Body of pancreas (tissue), 4 donors: ENCODE data around the gene TMEM98. TPM values are rescaled to one million over a fixed set of nuclear protein-coding genes. Genes with fewer than 3 reads are reported as not detected.
A peak's percentile ranks its signal among the peaks of the same experiment; 100 is the strongest.
"Not testable (repeated sequence)": the region's sequence is repeated elsewhere in the genome, so short reads cannot be mapped to it uniquely, and the experiment has no call there.

Experiments
- ATAC-seq: fragments of 150-250 bp; one replicate; pipeline ENCODE4 v1.9.1; 2016
- DNase-seq, 4 donors: peaks; one replicate each; pipeline ENCODE4 v3.0.0-alpha.2; 2019
- H3K27ac ChIP-seq, 4 donors: fragments of 200-600 bp; sonication (generic); 1 replicate in 3 of 4; 2 replicates in 1 of 4; pipeline versions ENCODE4 v1.5.1 to v1.6.1; 2016 to 2019; ENCODE audit warnings: mild to moderate bottlenecking in 1 of 4, mixed read lengths in 1 of 4, moderate library complexity in 1 of 4
- H3K27me3 ChIP-seq, 2 donors: fragments of 200-600 bp; sonication (generic); one replicate each; pipeline ENCODE4 v1.6.0; 2016; ENCODE audit warnings: mild to moderate bottlenecking in 1 of 2
- H3K36me3 ChIP-seq, 2 donors: fragments of 200-600 bp; sonication (generic); replicated peaks in 1 of 2; 2 replicates each; pipeline ENCODE4 v1.5.1; 2016; ENCODE audit warnings: low read depth in 2 of 2; ENCODE audit not compliant: insufficient read depth in 1 of 2
- H3K4me1 ChIP-seq: fragments of 200-600 bp; sonication (generic); one replicate; pipeline ENCODE4 v1.6.0; 2016
- H3K4me3 ChIP-seq, 2 donors: fragments of 200-600 bp; sonication (generic); 1 replicate in 1 of 2; 2 replicates in 1 of 2; pipeline ENCODE4 v1.5.1; 2016 to 2019
- H3K9me3 ChIP-seq, 3 donors: fragments of 200-600 bp; sonication (generic); 1 replicate in 2 of 3; 2 replicates in 1 of 3; pipeline ENCODE4 v1.5.1; 2016
- POLR2A ChIP-seq, 3 donors: fragments of 450-650 bp; IDR thresholded peaks; one replicate each; pipeline ENCODE4 v1.6.1; 2016; ENCODE audit warnings: antibody characterized with exemption in 3 of 3, mild to moderate bottlenecking in 2 of 3
- WGBS, 2 donors: methylation state at CpG; one replicate each; pipeline ENCODE4 v1.1.5; 2017; 5-methylcytosine and 5-hydroxymethylcytosine counted together
- intact Hi-C: fragments of 100-400 bp; cut with DNase I; formaldehyde crosslinking; loops from one replicate; pipeline ENCODE4 v1.15.1; 2023
- total RNA-seq, 2 donors: library from RNA; depleted of rRNA; stranded (reverse); fragments of >200 nt; gene quantifications; one replicate each; pipeline ENCODE4 v1.1.0, GENCODE V29; 2016
- TF ChIP-seq, protein P1 (sequence below), 7 experiments: fragments of 450-650 bp in 4 of 7; fragments of 200-600 bp in 3 of 7; sonication (generic) in 3 of 7; IDR thresholded peaks; one replicate each; pipeline ENCODE4 v1.5.1; 2016 to 2019; ENCODE audit warnings: antibody characterized with exemption in 7 of 7

The TMEM98 gene
- total RNA-seq, 2 donors from 2014 or later, result 88.2 to 99.2 TPM

- no peak for TF ChIP-seq POLR2A (IDR thresholded peaks at IDR 0.05)
- TF ChIP-seq, protein P1, sequence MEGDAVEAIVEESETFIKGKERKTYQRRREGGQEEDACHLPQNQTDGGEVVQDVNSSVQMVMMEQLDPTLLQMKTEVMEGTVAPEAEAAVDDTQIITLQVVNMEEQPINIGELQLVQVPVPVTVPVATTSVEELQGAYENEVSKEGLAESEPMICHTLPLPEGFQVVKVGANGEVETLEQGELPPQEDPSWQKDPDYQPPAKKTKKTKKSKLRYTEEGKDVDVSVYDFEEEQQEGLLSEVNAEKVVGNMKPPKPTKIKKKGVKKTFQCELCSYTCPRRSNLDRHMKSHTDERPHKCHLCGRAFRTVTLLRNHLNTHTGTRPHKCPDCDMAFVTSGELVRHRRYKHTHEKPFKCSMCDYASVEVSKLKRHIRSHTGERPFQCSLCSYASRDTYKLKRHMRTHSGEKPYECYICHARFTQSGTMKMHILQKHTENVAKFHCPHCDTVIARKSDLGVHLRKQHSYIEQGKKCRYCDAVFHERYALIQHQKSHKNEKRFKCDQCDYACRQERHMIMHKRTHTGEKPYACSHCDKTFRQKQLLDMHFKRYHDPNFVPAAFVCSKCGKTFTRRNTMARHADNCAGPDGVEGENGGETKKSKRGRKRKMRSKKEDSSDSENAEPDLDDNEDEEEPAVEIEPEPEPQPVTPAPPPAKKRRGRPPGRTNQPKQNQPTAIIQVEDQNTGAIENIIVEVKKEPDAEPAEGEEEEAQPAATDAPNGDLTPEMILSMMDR (IDR thresholded peaks at IDR 0.05), result no peak
- H3K36me3 ChIP-seq, result no peaks in the 10 kb centered on the region
- no peaks in the 10 kb centered on the region for H3K27me3 ChIP-seq
- H3K9me3 ChIP-seq, result no peaks in the 10 kb centered on the region
- DNase-seq, result no peak
- H3K4me1 ChIP-seq, result no peaks in the 10 kb centered on the region
- 65 to 73% methylated on average over 6 of the region's 6 CpGs for WGBS, 2 donors
- no peak overlapping the region for H3K4me3 ChIP-seq
- intact Hi-C loops, result no loop called here
- ATAC-seq, result no peak
- no peak overlapping the region for H3K27ac ChIP-seq
Measured at GRCh38 chr17:32882029-32882428, 45.9 kb upstream of the TMEM98 start.

- Histone ChIP-seq H3K9me3 (no peaks in the 10 kb centered on the region), H3K4me1 (no peaks in the 10 kb centered on the region), H3K4me3 (no peak overlapping the region), H3K36me3 (no peaks in the 10 kb centered on the region), H3K27ac (no peak overlapping the region), H3K27me3 (no peaks in the 10 kb centered on the region)
- 82 to 84% methylated on average over 4 of the region's 4 CpGs for WGBS, 2 donors
- no peak for ATAC-seq
- DNase-seq, result peak in 1 of 4 donors; percentile 6
- intact Hi-C loops, result no loop called here
- TF ChIP-seq, protein P1 (IDR thresholded peaks at IDR 0.05), result no peak
- no peak for TF ChIP-seq POLR2A (IDR thresholded peaks at IDR 0.05)
Measured at GRCh38 chr17:32882734-32883133, 45.2 kb upstream of the TMEM98 start.

GRCh38 chr17:32886951-32887350 lies 41.0 kb upstream of the TMEM98 start:
- H3K4me3 ChIP-seq, DNase-seq, H3K36me3 ChIP-seq, H3K27me3 ChIP-seq, H3K27ac ChIP-seq, intact Hi-C loops, ATAC-seq, H3K4me1 ChIP-seq, H3K9me3 ChIP-seq: not testable (repeated sequence)
- 83 to 92% methylated on average over 5 to 9 of the region's 16 CpGs for WGBS, 2 donors

- ATAC-seq, H3K4me1 ChIP-seq, H3K9me3 ChIP-seq, intact Hi-C loops, H3K36me3 ChIP-seq, H3K27ac ChIP-seq, H3K27me3 ChIP-seq, H3K4me3 ChIP-seq, DNase-seq: not testable (repeated sequence)
- WGBS, 2 donors, result 49% methylated on average over 6 of the region's 14 CpGs; no CpG with 5 or more reads in 1 of the 2 donors
Measured at GRCh38 chr17:32887410-32887809, 40.5 kb upstream of the TMEM98 start.

- WGBS, 2 donors, result 35 to 46% methylated on average over 4 of the region's 4 CpGs
- intact Hi-C loops, result no loop called here
- no peaks in the 10 kb centered on the region for H3K36me3 ChIP-seq
- no peaks in the 10 kb centered on the region for H3K27me3 ChIP-seq
- TF ChIP-seq, protein P1 (IDR thresholded peaks at IDR 0.05), result no peak
- no peak for TF ChIP-seq POLR2A (IDR thresholded peaks at IDR 0.05)
- DNase-seq, result no peak
- H3K4me1 ChIP-seq, result peaks cover 4% of the 10 kb centered on the region
- no peaks in the 10 kb centered on the region for H3K9me3 ChIP-seq
- no peak overlapping the region for H3K27ac ChIP-seq
- no peak for ATAC-seq
- H3K4me3 ChIP-seq, result no peak overlapping the region
Measured at GRCh38 chr17:32894245-32894644, 33.7 kb upstream of the TMEM98 start.

GRCh38 chr17:32896647-32897258 lies 31.2 kb upstream of the TMEM98 start:
- peak overlapping the region in 1 of 4 donors; percentile 25 for H3K27ac ChIP-seq
- no peaks in the 10 kb centered on the region for H3K9me3 ChIP-seq
- ATAC-seq (peak; percentile 9), DNase-seq (no peak)
- intact Hi-C loops, result no loop called here
- no peaks in the 10 kb centered on the region for H3K27me3 ChIP-seq
- H3K4me3 ChIP-seq, result no peak overlapping the region
- peaks cover 4% of the 10 kb centered on the region for H3K4me1 ChIP-seq
- 71 to 72% methylated on average over 2 of the region's 2 CpGs for WGBS, 2 donors
- no peaks in the 10 kb centered on the region for H3K36me3 ChIP-seq
- TF ChIP-seq, protein P1 (IDR thresholded peaks at IDR 0.05), result no peak
- TF ChIP-seq POLR2A (IDR thresholded peaks at IDR 0.05), result no peak
